Measurements from ENCODE around the gene SEC22A. TPM values are rescaled to one million over a fixed set of nuclear protein-coding genes. Genes with fewer than 3 reads are reported as not detected.

SEC22A gene
- polyA plus RNA-seq, 1 of the 3 experiments (the other 2 are of a cell fraction): 13.0 TPM

- TF ChIP-seq FOXJ3 (CRISPR knock-in tag; IDR thresholded peaks at IDR 0.05) (no peak), SIN3A (IDR thresholded peaks at IDR 0.05; ENCODE audit: borderline replicate concordance, low read depth, low read length) (no peak), YY1 (IDR thresholded peaks at IDR 0.05; ENCODE audit: low read depth) (no peak), RAD21 (IDR thresholded peaks at IDR 0.05; ENCODE audit: low read length) (no peak), TCF12 (IDR thresholded peaks at IDR 0.05) (no peak), IRF3 (IDR thresholded peaks at IDR 0.05; ENCODE audit: low read depth, low read length) (no peak), USF2 (IDR thresholded peaks at IDR 0.05; ENCODE audit: borderline replicate concordance, low read depth, low read length) (no peak), RFX5 (IDR thresholded peaks at IDR 0.05; ENCODE audit: low read length) (no peak), CHD2 (IDR thresholded peaks at IDR 0.05; ENCODE audit: low read length, partially characterized antibody) (no peak), RXRA (IDR thresholded peaks at IDR 0.05; ENCODE audit: borderline replicate concordance, low read depth) (no peak), FOXM1 (IDR thresholded peaks at IDR 0.05; ENCODE audit: low read depth) (no peak), POLR2AphosphoS5 (IDR thresholded peaks at IDR 0.05; ENCODE audit: low read depth, low read length) (no peak), GATA2 (CRISPR knock-in tag; IDR thresholded peaks at IDR 0.05) (no peak), NRF1 (IDR thresholded peaks at IDR 0.05; ENCODE audit: low read depth, low read length) (no peak), JUND (IDR thresholded peaks at IDR 0.05) (no peak), EZH2phosphoT487 (IDR thresholded peaks at IDR 0.05; ENCODE audit: borderline replicate concordance, low read depth) (no peak)
- TF ChIP-seq, protein P1, sequence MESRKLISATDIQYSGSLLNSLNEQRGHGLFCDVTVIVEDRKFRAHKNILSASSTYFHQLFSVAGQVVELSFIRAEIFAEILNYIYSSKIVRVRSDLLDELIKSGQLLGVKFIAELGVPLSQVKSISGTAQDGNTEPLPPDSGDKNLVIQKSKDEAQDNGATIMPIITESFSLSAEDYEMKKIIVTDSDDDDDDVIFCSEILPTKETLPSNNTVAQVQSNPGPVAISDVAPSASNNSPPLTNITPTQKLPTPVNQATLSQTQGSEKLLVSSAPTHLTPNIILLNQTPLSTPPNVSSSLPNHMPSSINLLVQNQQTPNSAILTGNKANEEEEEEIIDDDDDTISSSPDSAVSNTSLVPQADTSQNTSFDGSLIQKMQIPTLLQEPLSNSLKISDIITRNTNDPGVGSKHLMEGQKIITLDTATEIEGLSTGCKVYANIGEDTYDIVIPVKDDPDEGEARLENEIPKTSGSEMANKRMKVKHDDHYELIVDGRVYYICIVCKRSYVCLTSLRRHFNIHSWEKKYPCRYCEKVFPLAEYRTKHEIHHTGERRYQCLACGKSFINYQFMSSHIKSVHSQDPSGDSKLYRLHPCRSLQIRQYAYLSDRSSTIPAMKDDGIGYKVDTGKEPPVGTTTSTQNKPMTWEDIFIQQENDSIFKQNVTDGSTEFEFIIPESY (IDR thresholded peaks at IDR 0.05; ENCODE audit: borderline replicate concordance, low read depth): no peak
- Histone ChIP-seq H2AFZ (ENCODE audit: low read depth) (no peak overlapping the region), H3K4me2 (no peak overlapping the region), H3K4me1 (ENCODE audit: control insufficient read depth in 1 of 2, insufficient read depth in 2 of 2, low read depth in 1 of 2, low read length in 1 of 2) (peaks cover 0 to 3% of the 10 kb centered on the region in 2 experiments; a peak in 1 of 4 replicates), H3F3A (replicated peaks; ENCODE audit: insufficient read depth) (no peaks in the 10 kb centered on the region), H3K9me2 (no peaks in the 10 kb centered on the region), H3K27me3 (ENCODE audit: insufficient read depth) (no peaks in the 10 kb centered on the region), H3K36me3 (replicated peaks in 1 of 2; ENCODE audit: control insufficient read depth in 1 of 2, insufficient read depth in 2 of 2, low read length in 1 of 2) (peaks cover 8 to 38% of the 10 kb centered on the region in 2 experiments), H3K27ac (ENCODE audit: low read depth in 2 of 2, low read length in 1 of 2) (no peak overlapping the region), H3K9me3 (peaks cover 6% of the 10 kb centered on the region; the same call in 1 of the 2 replicates), H3K9ac (no peak overlapping the region), H3K4me3 (ENCODE audit: low read depth in 2 of 2, low read length in 1 of 2) (no peak overlapping the region), H3K79me2 (ENCODE audit: insufficient read depth) (no peaks in the 10 kb centered on the region), H4K20me1 (ENCODE audit: insufficient read depth) (no peaks in the 10 kb centered on the region)
- ChIA-PET POLR2A (no interaction called here), CTCF (interaction anchor here (1.2 kb wide), 1 partner anchor 404 kb away, joined by 3 read pairs; no protein-coding TSS in a partner anchor)
- no peak for DNase-seq
- 98% methylated on average over 2 of the region's 2 CpGs for WGBS (ENCODE audit: low lambda C conversion rate)
These were observed 60.5 kb downstream of the SEC22A start for GRCh38 chr3:123262226-123262625.

Measured in SK-N-SH (cell line).